ENCODE data around the gene TNFRSF12A. TPM values are rescaled to one million over a fixed set of nuclear protein-coding genes. Genes with fewer than 3 reads are reported as not detected.

TNFRSF12A gene
- total and polyA plus RNA-seq, 12 donors, result 28.0 to 740 (median 108) TPM

DNA sequence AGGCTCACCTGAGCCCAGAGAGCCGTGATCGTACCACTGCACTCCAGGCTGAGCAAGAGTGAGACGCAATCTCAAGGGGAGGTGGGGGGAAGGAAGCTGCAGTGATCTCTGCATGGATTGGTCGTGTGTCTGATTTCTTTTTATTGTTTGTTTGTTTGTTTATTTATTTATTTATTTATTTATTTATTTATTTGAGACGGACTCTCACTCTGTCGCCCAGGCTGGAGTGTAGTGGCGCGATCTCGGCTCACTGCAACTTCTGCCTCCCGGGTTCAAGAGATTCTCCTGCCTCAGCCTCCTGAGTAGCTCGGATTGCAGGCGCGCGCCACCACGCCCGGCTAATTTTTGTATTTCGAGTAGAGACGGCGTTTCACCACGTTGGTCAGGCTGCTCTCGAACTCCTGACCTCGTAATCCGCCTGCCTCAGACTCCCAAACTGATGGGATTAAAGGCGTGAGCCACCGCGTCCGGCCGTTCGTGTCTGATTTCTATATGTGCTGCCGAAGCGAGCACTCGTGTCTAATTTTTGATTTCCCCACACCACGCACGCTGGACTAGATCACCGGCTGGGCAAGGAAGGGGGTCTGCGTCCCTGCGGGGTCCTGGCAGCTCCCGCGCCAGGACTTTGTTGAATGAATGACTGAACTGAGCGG lies 448 bp upstream of the TNFRSF12A start:
- TF ChIP-seq, protein P1, sequence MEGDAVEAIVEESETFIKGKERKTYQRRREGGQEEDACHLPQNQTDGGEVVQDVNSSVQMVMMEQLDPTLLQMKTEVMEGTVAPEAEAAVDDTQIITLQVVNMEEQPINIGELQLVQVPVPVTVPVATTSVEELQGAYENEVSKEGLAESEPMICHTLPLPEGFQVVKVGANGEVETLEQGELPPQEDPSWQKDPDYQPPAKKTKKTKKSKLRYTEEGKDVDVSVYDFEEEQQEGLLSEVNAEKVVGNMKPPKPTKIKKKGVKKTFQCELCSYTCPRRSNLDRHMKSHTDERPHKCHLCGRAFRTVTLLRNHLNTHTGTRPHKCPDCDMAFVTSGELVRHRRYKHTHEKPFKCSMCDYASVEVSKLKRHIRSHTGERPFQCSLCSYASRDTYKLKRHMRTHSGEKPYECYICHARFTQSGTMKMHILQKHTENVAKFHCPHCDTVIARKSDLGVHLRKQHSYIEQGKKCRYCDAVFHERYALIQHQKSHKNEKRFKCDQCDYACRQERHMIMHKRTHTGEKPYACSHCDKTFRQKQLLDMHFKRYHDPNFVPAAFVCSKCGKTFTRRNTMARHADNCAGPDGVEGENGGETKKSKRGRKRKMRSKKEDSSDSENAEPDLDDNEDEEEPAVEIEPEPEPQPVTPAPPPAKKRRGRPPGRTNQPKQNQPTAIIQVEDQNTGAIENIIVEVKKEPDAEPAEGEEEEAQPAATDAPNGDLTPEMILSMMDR (IDR thresholded peaks at IDR 0.05), result no peak
- Histone ChIP-seq H3K36me3 (no peaks in the 10 kb centered on the region), H3K27ac (peak overlapping the region in 5 of 10 donors; percentile 95 to 100 (median 98)), H3K4me3 (peak overlapping the region; percentile 47 to 87 (median 74)), H3K4me1 (peaks cover 23 to 62% (median 53%) of the 10 kb centered on the region in 9 donors), H3K27me3 (peaks cover 11 to 39% (median 20%) of the 10 kb centered on the region in 7 donors), H3K9me3 (no peaks in the 10 kb centered on the region)
- DNase-seq (no peak), ATAC-seq (no peak)
- intact Hi-C loops (cut with DNase I), result no loop called here
- 29 to 33% methylated on average over 40 of the region's 40 CpGs for WGBS, 2 donors

- Histone ChIP-seq H3K36me3 (peaks cover 0 to 5% (median 3%) of the 10 kb centered on the region in 9 donors), H3K27ac (peak overlapping the region; percentile 82 to 100 (median 97)), H3K27me3 (peaks cover 11 to 31% (median 20%) of the 10 kb centered on the region in 7 donors), H3K9me3 (no peaks in the 10 kb centered on the region), H3K4me1 (peaks cover 23 to 69% (median 55%) of the 10 kb centered on the region in 9 donors), H3K4me3 (peak overlapping the region; percentile 47 to 87 (median 74))
- WGBS, 2 donors, result 1% methylated on average over 53 to 57 of the region's 57 CpGs
- TF ChIP-seq, protein P1 (IDR thresholded peaks at IDR 0.05), result no peak
- intact Hi-C loops (cut with DNase I), result no loop called here
- ATAC-seq, result peak; percentile 31 to 56 (median 41)
- DNase-seq, result peak; percentile 77 to 85
Measured at GRCh38 chr16:3020604-3021448, 658 bp downstream of the TNFRSF12A start.

- Histone ChIP-seq H3K27me3 (peaks cover 11 to 24% (median 20%) of the 10 kb centered on the region in 7 donors), H3K4me3 (peak overlapping the region; percentile 47 to 87 (median 74)), H3K9me3 (no peaks in the 10 kb centered on the region), H3K4me1 (peaks cover 23 to 69% (median 55%) of the 10 kb centered on the region in 9 donors), H3K36me3 (peaks cover 0 to 13% (median 10%) of the 10 kb centered on the region in 9 donors), H3K27ac (peak overlapping the region; percentile 82 to 100 (median 97))
- DNase-seq (peak; percentile 80 to 87), ATAC-seq (peak; percentile 35 to 65 (median 54))
- intact Hi-C loops (cut with DNase I), result no loop called here
- TF ChIP-seq, protein P1 (IDR thresholded peaks at IDR 0.05), result peak in 7 of 9 donors; percentile 28 to 64 (median 46)
- whole genome bisulfite sequencing, 2 donors, result 20% methylated on average over 25 of the region's 25 CpGs
Measured at GRCh38 chr16:3021449-3022207, 1.5 kb downstream of the TNFRSF12A start.

All from heart right ventricle (tissue), 16 donors.